Spinal cord (tissue), 10 donors: Measurements from ENCODE around the gene POLR2M. TPM values are rescaled to one million over a fixed set of nuclear protein-coding genes. Genes with fewer than 3 reads are reported as not detected.

Experiments
- DNase-seq, 6 donors: peaks; one replicate each; pipeline versions ENCODE4 v3.0.0 to v3.0.0-alpha.2; 2013 to 2015; ENCODE audit warnings: low spot score in 6 of 6, low read depth in 4 of 6
- H3K27ac ChIP-seq: one replicate; pipeline ENCODE4 v1.5.1; 2013; ENCODE audit warnings: low read depth, low read length, control low read depth
- H3K27me3 ChIP-seq: one replicate; pipeline ENCODE4 v1.6.1; 2013; ENCODE audit warnings: low read length; ENCODE audit not compliant: control insufficient read depth, insufficient read depth
- H3K36me3 ChIP-seq: one replicate; pipeline ENCODE4 v1.6.1; 2013; ENCODE audit warnings: low read length; ENCODE audit not compliant: control insufficient read depth, insufficient read depth
- H3K4me1 ChIP-seq: one replicate; pipeline ENCODE4 v1.6.1; 2013; ENCODE audit warnings: low read length; ENCODE audit not compliant: control insufficient read depth, insufficient read depth
- H3K4me3 ChIP-seq: one replicate; pipeline ENCODE4 v1.5.1; 2013; ENCODE audit warnings: low read depth, low read length, control low read depth
- H3K9me3 ChIP-seq: one replicate; pipeline ENCODE4 v1.6.1; 2013; ENCODE audit warnings: low read length; ENCODE audit not compliant: control insufficient read depth, insufficient read depth
- WGBS: methylation state at CpG from one replicate; pipeline ENCODE4 v1.1.5; 2013; ENCODE audit warnings: missing lambda C conversion rate; ENCODE audit not compliant: insufficient coverage; 5-methylcytosine and 5-hydroxymethylcytosine counted together
- polyA plus RNA-seq, 2 donors: library from polyadenylated mRNA; unstranded; fragments of 120-200 nt; gene quantifications; one replicate each; pipeline ENCODE4 v1.2.1, GENCODE V29; 2013; ENCODE audit not compliant: insufficient read length in 2 of 2
- total RNA-seq, 2 donors: library from RNA; depleted of rRNA in 1 of 2; stranded (reverse); fragments of 120-200 nt in 1 of 2; fragments of >200 nt in 1 of 2; gene quantifications; one replicate each; pipeline versions ENCODE4 v1.2.3 to v1.2.4, GENCODE V29; 2013 to 2014
- donor health status: healthy.

Gene POLR2M
- total and polyA plus RNA-seq, 4 donors, result 44.1 to 199 (median 83.2) TPM

DNA sequence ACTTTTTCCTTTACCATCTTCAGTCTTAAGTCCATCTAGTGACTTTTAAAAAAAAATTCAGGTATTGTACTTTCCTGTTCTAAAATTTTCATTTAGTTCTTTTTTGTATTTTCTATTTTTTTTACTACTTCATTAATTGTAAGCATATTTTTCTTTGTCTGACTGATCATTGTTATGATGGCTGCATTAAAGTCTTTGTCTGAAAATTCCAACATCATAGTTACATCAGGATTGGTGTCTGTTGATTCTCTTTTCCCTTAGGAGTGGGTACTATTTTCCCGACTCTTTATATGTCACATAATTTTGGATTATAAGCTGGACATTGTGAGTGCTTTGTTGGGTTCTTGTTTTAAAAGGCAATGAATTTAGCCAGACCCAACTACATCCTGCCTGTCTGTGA, 34.9 kb upstream of the POLR2M start:
- Histone ChIP-seq H3K27ac (no peak overlapping the region), H3K9me3 (peaks cover 3% of the 10 kb centered on the region), H3K4me1 (no peaks in the 10 kb centered on the region), H3K4me3 (no peak overlapping the region), H3K36me3 (no peaks in the 10 kb centered on the region), H3K27me3 (no peaks in the 10 kb centered on the region)
- no peak for DNase-seq
- no CpG with 5 or more reads among the region's 1 CpG for WGBS

DNA sequence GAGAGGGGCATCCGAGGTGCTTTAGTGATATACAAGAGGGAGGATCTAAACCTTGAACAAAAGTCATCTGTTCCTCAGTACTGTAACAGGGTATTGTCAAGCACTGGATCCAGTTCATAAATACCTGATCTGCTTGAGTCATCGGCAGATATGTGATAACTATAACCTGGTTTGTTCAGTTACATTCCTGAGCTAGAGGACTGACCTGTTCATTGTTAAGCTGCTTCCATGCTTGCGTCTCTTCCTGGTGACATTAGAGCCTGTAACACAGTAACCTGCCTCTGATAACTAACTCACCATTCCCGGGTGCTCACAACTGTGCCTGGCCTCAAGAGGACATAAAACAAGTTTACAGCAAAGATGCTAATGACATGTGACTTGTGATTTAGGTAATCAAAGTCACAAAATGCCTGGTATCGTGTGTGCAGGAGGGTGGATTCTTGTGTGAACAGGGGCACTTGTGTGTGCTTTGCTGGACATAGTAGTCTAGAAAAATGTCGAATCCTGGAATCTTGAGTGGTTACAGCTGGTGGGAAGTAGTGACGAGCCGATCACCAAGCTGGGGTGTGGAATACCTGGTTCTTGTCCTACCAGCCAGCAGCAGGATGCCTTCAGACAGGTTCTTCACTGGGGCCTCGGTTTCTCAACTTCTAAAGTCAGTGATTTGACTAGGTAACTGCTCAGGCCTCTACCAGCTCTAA, 30.9 kb upstream of the POLR2M start:
- H3K4me3 ChIP-seq, result no peak overlapping the region
- H3K36me3 ChIP-seq, result no peaks in the 10 kb centered on the region
- DNase-seq, result no peak
- H3K27me3 ChIP-seq, result no peaks in the 10 kb centered on the region
- H3K4me1 ChIP-seq, result no peaks in the 10 kb centered on the region
- H3K27ac ChIP-seq, result no peak overlapping the region
- WGBS, result 94% methylated on average over 6 of the region's 9 CpGs
- peaks cover 3% of the 10 kb centered on the region for H3K9me3 ChIP-seq

DNA sequence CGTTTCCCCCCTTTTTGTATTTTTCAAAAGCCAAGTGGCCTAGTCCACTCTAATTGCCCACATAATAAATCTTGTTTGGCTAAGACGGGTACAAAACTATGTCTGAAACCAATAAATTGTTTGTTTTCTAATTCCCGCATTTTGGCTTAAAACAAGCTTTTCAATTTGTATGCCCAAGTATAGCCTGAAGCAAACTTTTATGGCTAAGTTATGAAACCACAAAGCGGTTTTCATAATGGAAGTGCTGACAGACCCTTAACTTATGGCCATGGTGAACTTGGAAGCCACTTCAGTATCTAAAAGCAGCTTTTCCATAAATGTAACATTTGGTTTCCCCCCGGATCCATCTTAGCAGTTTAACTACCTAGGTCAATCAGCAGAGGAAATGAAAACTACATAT, 29.9 kb upstream of the POLR2M start:
- no peak for DNase-seq
- H3K27me3 ChIP-seq, result no peaks in the 10 kb centered on the region
- no peak overlapping the region for H3K27ac ChIP-seq
- no peaks in the 10 kb centered on the region for H3K4me1 ChIP-seq
- no peaks in the 10 kb centered on the region for H3K36me3 ChIP-seq
- H3K9me3 ChIP-seq, result peaks cover 3% of the 10 kb centered on the region
- H3K4me3 ChIP-seq, result no peak overlapping the region
- WGBS, result 96% methylated on average over 2 of the region's 5 CpGs

DNA sequence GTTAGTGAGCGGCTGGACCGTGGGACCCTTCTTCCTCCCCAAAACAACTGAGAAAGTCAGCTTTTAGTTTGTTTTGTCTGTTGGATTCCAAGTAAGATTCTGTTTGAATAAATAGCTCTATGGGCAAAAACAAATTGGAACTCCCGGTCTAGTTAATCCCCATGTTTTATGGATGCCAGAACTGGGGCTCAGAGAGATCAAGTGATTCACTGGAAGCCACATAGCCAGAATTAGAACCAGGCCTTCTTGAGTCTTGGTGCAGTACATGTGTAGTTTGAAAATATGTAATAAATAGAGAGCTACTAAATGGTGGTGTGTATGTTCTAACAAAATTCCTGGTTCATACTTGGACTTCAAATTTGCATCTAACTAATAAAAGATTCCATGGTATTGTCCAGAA, 29.3 kb upstream of the POLR2M start:
- Histone ChIP-seq H3K4me3 (no peak overlapping the region), H3K36me3 (no peaks in the 10 kb centered on the region), H3K27me3 (no peaks in the 10 kb centered on the region), H3K9me3 (no peaks in the 10 kb centered on the region), H3K4me1 (no peaks in the 10 kb centered on the region), H3K27ac (no peak overlapping the region)
- no peak for DNase-seq
- WGBS, result 100% methylated on average over 1 of the region's 3 CpGs

DNA sequence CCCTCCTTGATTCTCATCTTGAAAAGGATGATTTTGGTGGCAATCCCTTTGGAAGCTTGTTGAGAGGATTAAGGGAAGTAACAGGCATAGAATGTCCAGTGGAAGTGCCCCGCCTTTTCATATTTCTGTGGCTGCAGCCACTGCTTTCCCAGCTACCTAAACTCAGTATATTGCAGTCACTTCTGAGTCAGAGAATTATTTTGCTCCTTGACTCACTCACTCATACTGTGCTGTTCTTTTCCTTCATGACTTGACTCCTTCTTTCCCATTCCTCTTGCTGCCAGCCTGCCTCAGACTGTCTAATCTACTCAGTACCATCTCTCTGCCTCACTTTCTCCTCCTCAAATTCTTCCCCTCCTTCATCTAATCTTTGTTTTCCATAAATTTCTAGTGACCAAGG, 26.5 kb upstream of the POLR2M start:
- H3K36me3 ChIP-seq, result no peaks in the 10 kb centered on the region

DNA sequence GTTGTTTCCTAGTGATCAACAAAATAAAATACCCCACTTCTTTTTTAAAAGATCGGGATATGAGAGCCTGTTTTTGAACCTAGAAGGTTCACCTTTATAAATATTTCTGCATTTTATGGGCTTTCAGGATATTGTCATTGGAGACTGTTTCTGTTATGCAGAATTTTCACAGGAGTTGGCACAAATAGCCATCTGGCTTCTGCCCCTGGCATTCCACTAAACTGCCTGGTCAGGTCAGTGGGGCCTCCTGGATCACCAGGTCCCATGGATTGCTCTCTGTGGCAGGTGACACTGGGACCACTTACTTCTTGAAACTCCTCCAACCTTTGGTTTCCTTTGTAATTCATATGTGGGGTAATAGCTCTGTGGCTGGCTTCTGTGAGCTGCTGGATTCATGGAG, 25.5 kb upstream of the POLR2M start:
- Histone ChIP-seq H3K36me3 (no peaks in the 10 kb centered on the region), H3K4me1 (no peaks in the 10 kb centered on the region), H3K27me3 (no peaks in the 10 kb centered on the region), H3K4me3 (no peak overlapping the region), H3K27ac (no peak overlapping the region), H3K9me3 (no peaks in the 10 kb centered on the region)
- WGBS, result no CpG with 5 or more reads among the region's 1 CpG
- DNase-seq, result no peak

More for the DNA sequence above, 26.5 kb upstream of the POLR2M start:
- no peak for DNase-seq
- Histone ChIP-seq H3K9me3 (no peaks in the 10 kb centered on the region), H3K4me3 (no peak overlapping the region), H3K4me1 (no peaks in the 10 kb centered on the region), H3K27me3 (no peaks in the 10 kb centered on the region), H3K27ac (no peak overlapping the region)
- WGBS, result 90% methylated on average over 1 of the region's 1 CpG

DNA sequence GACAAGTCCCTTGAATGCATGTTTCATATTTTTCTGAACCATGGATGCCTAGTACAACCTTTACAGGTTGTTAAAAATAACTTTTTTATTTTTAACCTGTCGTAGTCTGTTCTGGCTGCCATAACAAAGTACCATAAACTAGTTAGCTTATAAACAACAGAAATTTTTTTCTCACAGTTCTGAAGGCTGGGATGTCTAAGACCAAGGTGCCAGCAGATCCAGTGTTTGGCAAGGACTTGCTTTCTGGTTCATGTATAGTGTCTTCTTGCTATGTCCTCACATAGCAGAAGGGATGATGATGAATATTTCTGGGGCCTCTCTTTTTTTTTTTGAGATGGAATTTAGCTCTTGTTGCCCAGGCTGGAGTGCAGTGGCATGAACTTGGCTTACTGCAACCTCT, 23.0 kb upstream of the POLR2M start:
- Histone ChIP-seq H3K4me3 (no peak overlapping the region), H3K36me3 (no peaks in the 10 kb centered on the region), H3K27me3 (no peaks in the 10 kb centered on the region), H3K4me1 (no peaks in the 10 kb centered on the region), H3K9me3 (no peaks in the 10 kb centered on the region), H3K27ac (no peak overlapping the region)
- WGBS, result no CpG with 5 or more reads among the region's 1 CpG
- DNase-seq, result no peak

DNA sequence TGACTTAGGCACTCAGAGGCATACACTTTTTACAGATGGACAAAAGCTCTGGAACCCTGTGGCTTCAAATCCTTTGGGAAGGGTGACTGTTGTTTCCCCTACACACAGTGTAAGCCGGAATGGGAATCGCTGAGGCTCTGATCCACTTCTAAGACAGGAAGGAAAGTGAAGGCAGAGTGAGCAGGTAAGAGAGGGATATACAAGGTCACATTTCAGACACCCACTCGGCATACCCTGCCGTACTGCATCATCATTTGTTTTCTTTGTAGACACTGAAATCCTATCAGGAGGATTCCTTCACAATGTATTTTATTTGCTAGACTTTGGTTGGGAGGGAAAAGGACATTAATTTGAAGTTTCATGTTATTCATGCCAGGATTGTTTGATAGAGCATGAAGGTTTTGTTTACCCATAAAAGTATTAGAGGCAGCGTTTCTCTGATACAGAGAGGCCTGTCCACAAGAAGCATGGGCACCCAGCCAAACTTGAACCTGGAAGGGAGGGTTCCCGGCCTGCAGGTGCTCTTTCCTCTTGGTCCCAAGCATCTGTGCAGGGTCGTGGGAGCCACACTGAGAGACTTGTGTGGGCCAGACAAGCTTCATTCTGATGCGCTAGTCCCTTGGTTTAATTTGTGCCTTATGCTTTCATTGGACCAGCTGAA, 21.9 kb upstream of the POLR2M start:
- 75% methylated on average over 2 of the region's 8 CpGs for WGBS
- no peak overlapping the region for H3K27ac ChIP-seq

DNA sequence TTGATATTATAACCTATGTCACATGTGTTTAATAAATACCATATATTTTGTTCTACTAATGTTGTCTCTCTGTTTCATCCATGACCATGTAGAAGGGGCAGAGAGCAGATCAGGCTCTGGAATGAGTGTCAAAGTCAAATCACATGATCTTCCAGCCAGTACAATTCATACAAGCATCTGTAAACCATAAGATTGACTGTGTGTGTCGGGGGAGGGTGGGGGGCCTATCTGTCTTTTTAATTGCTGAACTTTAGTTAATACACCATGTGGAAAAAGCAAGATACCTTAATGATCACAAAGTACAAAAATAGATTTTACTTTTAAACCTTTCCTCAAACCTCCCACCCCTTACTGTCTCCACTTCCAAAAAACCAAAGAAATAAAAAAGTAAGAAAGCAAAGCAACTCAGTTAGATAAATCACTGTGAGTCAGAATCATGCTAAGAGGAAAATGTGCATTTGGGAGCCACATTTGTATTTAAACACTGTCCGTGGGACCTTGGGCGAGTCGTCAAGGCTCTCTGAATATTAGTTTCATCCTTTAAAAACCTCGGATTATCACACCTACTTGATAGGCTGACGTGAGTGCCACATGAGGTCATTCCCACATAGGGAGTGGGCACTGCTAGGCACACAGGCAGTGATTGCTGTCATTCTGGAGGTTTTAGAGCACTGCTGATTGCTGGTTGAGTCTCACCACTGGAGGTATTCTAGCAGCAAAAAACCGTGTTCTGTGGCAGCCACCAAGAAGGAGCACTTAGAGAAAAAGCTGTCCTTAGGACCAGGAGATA, 21.0 kb upstream of the POLR2M start:
- DNase-seq, result no peak
- WGBS, result 64% methylated on average over 4 of the region's 7 CpGs
- Histone ChIP-seq H3K27ac (no peak overlapping the region), H3K9me3 (no peaks in the 10 kb centered on the region), H3K4me1 (no peaks in the 10 kb centered on the region), H3K27me3 (no peaks in the 10 kb centered on the region), H3K36me3 (no peaks in the 10 kb centered on the region), H3K4me3 (no peak overlapping the region)

More for the DNA sequence above, 21.9 kb upstream of the POLR2M start:
- Histone ChIP-seq H3K36me3 (no peaks in the 10 kb centered on the region), H3K9me3 (no peaks in the 10 kb centered on the region), H3K4me1 (no peaks in the 10 kb centered on the region), H3K4me3 (no peak overlapping the region), H3K27me3 (no peaks in the 10 kb centered on the region)
- DNase-seq, result no peak
